Hepatocyte (in vitro differentiated cells): ENCODE data around the gene RIC8A. TPM values are rescaled to one million over a fixed set of nuclear protein-coding genes. Genes with fewer than 3 reads are reported as not detected.

Experiments used
- DNase-seq: peaks from one replicate; pipeline ENCODE4 v3.0.0-alpha.2; 2016; ENCODE audit warnings: low spot score
- H2AFZ ChIP-seq: fragments of 200-600 bp; sonication (generic); 2 replicates; pipeline ENCODE4 v1.6.0; 2016; ENCODE audit warnings: antibody characterized with exemption, mild to moderate bottlenecking
- H3K27ac ChIP-seq: fragments of 200-600 bp; sonication (generic); 2 replicates; pipeline ENCODE4 v1.5.1; 2016; ENCODE audit warnings: mild to moderate bottlenecking
- H3K27me3 ChIP-seq: fragments of 200-600 bp; sonication (generic); 2 replicates; pipeline ENCODE4 v1.6.1; 2016
- H3K36me3 ChIP-seq: fragments of 200-600 bp; sonication (generic); replicated peaks from 2 replicates; pipeline ENCODE4 v1.5.1; 2016; ENCODE audit warnings: low read depth; ENCODE audit not compliant: insufficient read depth
- H3K4me1 ChIP-seq: fragments of 200-600 bp; sonication (generic); 2 replicates; pipeline ENCODE4 v1.5.1; 2016; ENCODE audit warnings: mild to moderate bottlenecking, moderate library complexity; ENCODE audit not compliant: insufficient read depth
- H3K4me2 ChIP-seq: fragments of 200-600 bp; sonication (generic); 2 replicates; pipeline ENCODE4 v1.6.0; 2016
- H3K4me3 ChIP-seq: fragments of 200-600 bp; sonication (generic); 2 replicates; pipeline ENCODE4 v1.5.1; 2016; ENCODE audit warnings: mild to moderate bottlenecking
- H3K79me2 ChIP-seq: fragments of 200-600 bp; sonication (generic); 2 replicates; pipeline ENCODE4 v1.6.0; 2017; ENCODE audit warnings: mild to moderate bottlenecking
- H3K9me2 ChIP-seq: fragments of 200-600 bp; sonication (generic); replicated peaks from 2 replicates; pipeline ENCODE4 v1.6.0; 2017; ENCODE audit warnings: mild to moderate bottlenecking; ENCODE audit not compliant: insufficient read depth
- H3K9me3 ChIP-seq: fragments of 200-600 bp; sonication (generic); 2 replicates; pipeline ENCODE4 v1.5.1; 2016; ENCODE audit warnings: low read depth, mild to moderate bottlenecking
- H4K20me1 ChIP-seq: fragments of 200-600 bp; sonication (generic); 2 replicates; pipeline ENCODE4 v1.6.0; 2016; ENCODE audit warnings: mild to moderate bottlenecking; ENCODE audit not compliant: insufficient read depth, poor library complexity, severe bottlenecking
- CTCF ChIP-seq: fragments of 200-600 bp; sonication (generic); IDR thresholded peaks from 2 replicates; pipeline ENCODE4 v1.5.1; 2016; ENCODE audit warnings: antibody characterized with exemption, mild to moderate bottlenecking; ENCODE audit not compliant: poor library complexity
- EZH2 ChIP-seq: fragments of 200-600 bp; sonication (generic); IDR thresholded peaks from 2 replicates; pipeline ENCODE4 v1.6.1; 2016; ENCODE audit warnings: antibody characterized with exemption, mild to moderate bottlenecking, borderline replicate concordance
- EZH2phosphoT487 ChIP-seq: fragments of 200-600 bp; sonication (generic); IDR thresholded peaks from one replicate; pipeline ENCODE4 v1.6.1; 2018; ENCODE audit warnings: antibody characterized with exemption, mild to moderate bottlenecking, low read depth, moderate library complexity; ENCODE audit not compliant: unreplicated experiment, severe bottlenecking
- WGBS: methylation state at CpG from one replicate; pipeline ENCODE4 v1.1.6; 2016; ENCODE audit warnings: low lambda C conversion rate; ENCODE audit errors: missing lambda C conversion rate; 5-methylcytosine and 5-hydroxymethylcytosine counted together
- polyA plus RNA-seq: library from polyadenylated mRNA; unstranded; fragments of >200 nt; fragmentation: Nextera tagmentation; extraction: Ambion mirVana; gene quantifications from 2 replicates; pipeline ENCODE4 v1.2.1, GENCODE V29; 2016
- total RNA-seq: library from RNA; depleted of rRNA; stranded (reverse); fragments of >200 nt; gene quantifications from 2 replicates; pipeline ENCODE4 v1.2.3, GENCODE V29; 2014

Gene RIC8A
- total and polyA plus RNA-seq, 2 experiments from 2014 or later: 75.6 to 82.1 TPM

GRCh38 chr11:257766-258493, 50.4 kb downstream of the RIC8A start:
- 82% methylated on average over 15 of the region's 15 CpGs for WGBS

GRCh38 chr11:259413-259812, 51.9 kb downstream of the RIC8A start:
- WGBS: 89% methylated on average over 10 of the region's 10 CpGs
- Histone ChIP-seq H3K27me3 (no peaks in the 10 kb centered on the region), H3K9me3 (no peaks in the 10 kb centered on the region), H3K79me2 (no peaks in the 10 kb centered on the region), H3K4me3 (no peak overlapping the region), H3K27ac (no peak overlapping the region), H3K9me2 (no peaks in the 10 kb centered on the region), H3K4me1 (no peaks in the 10 kb centered on the region), H4K20me1 (no peaks in the 10 kb centered on the region), H3K36me3 (no peaks in the 10 kb centered on the region), H3K4me2 (no peak overlapping the region), H2AFZ (no peak overlapping the region)
- DNase-seq: no peak
- no peak for TF ChIP-seq EZH2phosphoT487
- TF ChIP-seq CTCF: no peak
- TF ChIP-seq EZH2: no peak

More at GRCh38 chr11:257766-258493, 50.4 kb downstream of the RIC8A start:
- no peak for DNase-seq
- no peak overlapping the region for H2AFZ ChIP-seq
- no peak overlapping the region for H3K4me3 ChIP-seq
- no peaks in the 10 kb centered on the region for H3K27me3 ChIP-seq
- H3K9me2 ChIP-seq: no peaks in the 10 kb centered on the region
- no peak overlapping the region for H3K4me2 ChIP-seq
- no peaks in the 10 kb centered on the region for H3K9me3 ChIP-seq
- no peaks in the 10 kb centered on the region for H3K36me3 ChIP-seq
- no peaks in the 10 kb centered on the region for H4K20me1 ChIP-seq
- no peaks in the 10 kb centered on the region for H3K79me2 ChIP-seq
- H3K27ac ChIP-seq: no peak overlapping the region
- H3K4me1 ChIP-seq: no peaks in the 10 kb centered on the region
- TF ChIP-seq EZH2phosphoT487 (no peak), EZH2 (no peak), CTCF (peak; percentile 12)

GRCh38 chr11:261624-262023, 54.1 kb downstream of the RIC8A start:
- no peaks in the 10 kb centered on the region for H3K27me3 ChIP-seq
- H3K4me3 ChIP-seq: no peak overlapping the region
- H3K27ac ChIP-seq: no peak overlapping the region
- H2AFZ ChIP-seq: no peak overlapping the region
- H3K9me2 ChIP-seq: no peaks in the 10 kb centered on the region
- H4K20me1 ChIP-seq: no peaks in the 10 kb centered on the region
- no peaks in the 10 kb centered on the region for H3K9me3 ChIP-seq
- WGBS: 88% methylated on average over 4 of the region's 4 CpGs
- no peaks in the 10 kb centered on the region for H3K4me1 ChIP-seq
- TF ChIP-seq CTCF: no peak
- TF ChIP-seq EZH2: no peak
- TF ChIP-seq EZH2phosphoT487: no peak
- H3K79me2 ChIP-seq: no peaks in the 10 kb centered on the region
- no peak overlapping the region for H3K4me2 ChIP-seq
- no peaks in the 10 kb centered on the region for H3K36me3 ChIP-seq
- DNase-seq: no peak

Other genes starting within 250 kb of the RIC8A start
- not detected in 2 replicates for gene SCGB1C1, start 14.6 kb upstream of the RIC8A start, total RNA-seq
- not detected in 2 replicates for gene SCGB1C1, start 14.6 kb upstream of the RIC8A start, polyA plus RNA-seq
- gene BET1L, start 309 bp upstream of the RIC8A start, total RNA-seq: 28.6 and 33.9 TPM in 2 replicates
- gene BET1L, start 309 bp upstream of the RIC8A start, polyA plus RNA-seq: 70.5 and 76.6 TPM in 2 replicates
- gene SIRT3, start 28.6 kb downstream of the RIC8A start, total RNA-seq: 11.2 and 15.5 TPM in 2 replicates
- 23.4 and 27.4 TPM in 2 replicates for gene SIRT3, start 28.6 kb downstream of the RIC8A start, polyA plus RNA-seq
- 80.8 and 91.8 TPM in 2 replicates for gene PSMD13, start 29.3 kb downstream of the RIC8A start, total RNA-seq
- gene PSMD13, start 29.3 kb downstream of the RIC8A start, polyA plus RNA-seq: 125 and 146 TPM in 2 replicates
- not detected in 2 replicates for gene NLRP6, start 70.7 kb downstream of the RIC8A start, total RNA-seq
- 1.4 TPM in 1 of 2 replicates, not detected in the other for gene NLRP6, start 70.7 kb downstream of the RIC8A start, polyA plus RNA-seq
- gene PGGHG, start 81.4 kb downstream of the RIC8A start, total RNA-seq: 12.0 and 19.2 TPM in 2 replicates
- gene PGGHG, start 81.4 kb downstream of the RIC8A start, polyA plus RNA-seq: 27.9 and 44.0 TPM in 2 replicates
- gene IFITM5, start 91.8 kb downstream of the RIC8A start, total RNA-seq: not detected in 2 replicates
- 0.36 TPM in 1 of 2 replicates, not detected in the other for gene IFITM5, start 91.8 kb downstream of the RIC8A start, polyA plus RNA-seq
- gene IFITM2, start 100.1 kb downstream of the RIC8A start, total RNA-seq: 59.2 and 74.6 TPM in 2 replicates
- 504 and 535 TPM in 2 replicates for gene IFITM2, start 100.1 kb downstream of the RIC8A start, polyA plus RNA-seq
- gene IFITM1, start 106.3 kb downstream of the RIC8A start, total RNA-seq: 98.0 and 98.9 TPM in 2 replicates
- 159 and 201 TPM in 2 replicates for gene IFITM1, start 106.3 kb downstream of the RIC8A start, polyA plus RNA-seq
- 166 and 182 TPM in 2 replicates for gene IFITM3, start 113.2 kb downstream of the RIC8A start, total RNA-seq
- gene IFITM3, start 113.2 kb downstream of the RIC8A start, polyA plus RNA-seq: 2,035 and 2,121 TPM in 2 replicates
- gene B4GALNT4, start 161.8 kb downstream of the RIC8A start, total RNA-seq: 27.8 and 38.8 TPM in 2 replicates
- 30.0 and 44.6 TPM in 2 replicates for gene B4GALNT4, start 161.8 kb downstream of the RIC8A start, polyA plus RNA-seq
- 55.6 and 62.1 TPM in 2 replicates for gene PKP3, start 186.5 kb downstream of the RIC8A start, total RNA-seq
- gene PKP3, start 186.5 kb downstream of the RIC8A start, polyA plus RNA-seq: 89.5 and 91.3 TPM in 2 replicates
- 42.4 and 52.1 TPM in 2 replicates for gene SIGIRR, start 207.3 kb downstream of the RIC8A start, total RNA-seq
- gene SIGIRR, start 207.3 kb downstream of the RIC8A start, polyA plus RNA-seq: 77.4 and 85.3 TPM in 2 replicates
- gene ANO9, start 234.3 kb downstream of the RIC8A start, total RNA-seq: 19.5 and 21.2 TPM in 2 replicates
- 34.9 and 35.7 TPM in 2 replicates for gene ANO9, start 234.3 kb downstream of the RIC8A start, polyA plus RNA-seq
- 29.7 and 31.5 TPM in 2 replicates for gene PTDSS2, start 242.6 kb downstream of the RIC8A start, total RNA-seq
- gene PTDSS2, start 242.6 kb downstream of the RIC8A start, polyA plus RNA-seq: 50.6 and 50.8 TPM in 2 replicates